DMS153 (cell line): ENCODE results near the gene TMEM253.

Experiments
- DNase-seq: peaks from one replicate; lab custom pipeline; 2025; lab: John Stamatoyannopoulos, UW

TMEM253 gene

DNA sequence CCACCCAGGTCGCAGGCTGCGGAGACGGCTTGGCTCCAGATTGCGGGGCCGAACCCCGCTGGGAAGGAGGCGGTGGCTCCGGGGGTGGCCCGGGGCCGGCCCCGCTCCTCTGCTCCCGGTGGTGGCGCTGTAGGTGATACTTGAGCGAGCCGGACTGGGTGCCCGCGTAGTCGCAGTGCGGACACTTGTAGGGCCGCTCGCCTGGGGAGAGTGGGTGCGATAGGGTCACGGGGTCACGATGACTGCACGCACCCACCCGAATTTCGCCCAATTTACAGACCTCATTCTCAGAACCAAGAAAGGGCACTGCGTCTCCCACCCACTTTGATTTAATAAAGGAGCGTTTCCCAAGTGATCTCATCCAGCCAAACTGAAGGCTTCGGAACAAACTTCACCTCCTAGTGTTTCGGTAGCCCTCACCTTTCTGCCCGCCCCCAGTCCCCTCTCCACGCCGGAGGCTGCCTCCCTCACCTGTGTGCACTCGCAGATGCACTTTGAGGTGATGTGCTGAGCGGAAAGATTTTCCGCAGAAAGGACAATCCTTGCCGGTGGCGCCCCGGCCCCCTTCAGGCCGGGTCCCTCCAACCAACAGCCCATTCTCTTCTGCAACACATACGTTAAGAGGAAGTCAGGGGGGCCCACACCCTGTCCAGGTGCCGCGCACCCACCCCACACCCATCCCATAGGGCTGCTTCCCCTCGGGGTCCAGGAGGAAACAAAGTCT is 9.8 kb upstream of the TMEM253 start:
- no peak for DNase-seq

DNA sequence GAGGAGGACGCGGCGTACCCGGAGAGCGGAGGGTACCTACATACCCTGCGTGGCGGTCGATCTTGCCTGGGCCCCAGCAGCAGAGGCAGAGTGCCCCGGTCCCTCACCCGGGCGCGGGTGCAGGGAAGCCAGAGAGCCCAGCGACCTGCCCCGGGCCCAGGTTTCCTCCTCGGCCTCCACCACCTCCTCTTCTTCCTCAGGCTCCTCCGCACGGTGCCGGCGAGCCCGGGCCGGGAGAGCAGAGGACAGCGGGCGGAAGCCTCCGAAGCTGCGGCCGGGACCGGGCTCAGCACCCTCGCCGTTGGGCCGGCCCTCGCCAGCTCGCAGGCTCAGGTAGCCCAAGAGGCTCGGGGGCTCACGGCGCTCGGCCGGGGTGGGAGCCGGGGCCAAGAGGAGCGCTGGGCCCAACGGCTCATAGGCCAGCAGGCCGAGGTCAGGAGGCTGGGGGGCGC is 9.0 kb upstream of the TMEM253 start:
- DNase-seq = no peak

DNA sequence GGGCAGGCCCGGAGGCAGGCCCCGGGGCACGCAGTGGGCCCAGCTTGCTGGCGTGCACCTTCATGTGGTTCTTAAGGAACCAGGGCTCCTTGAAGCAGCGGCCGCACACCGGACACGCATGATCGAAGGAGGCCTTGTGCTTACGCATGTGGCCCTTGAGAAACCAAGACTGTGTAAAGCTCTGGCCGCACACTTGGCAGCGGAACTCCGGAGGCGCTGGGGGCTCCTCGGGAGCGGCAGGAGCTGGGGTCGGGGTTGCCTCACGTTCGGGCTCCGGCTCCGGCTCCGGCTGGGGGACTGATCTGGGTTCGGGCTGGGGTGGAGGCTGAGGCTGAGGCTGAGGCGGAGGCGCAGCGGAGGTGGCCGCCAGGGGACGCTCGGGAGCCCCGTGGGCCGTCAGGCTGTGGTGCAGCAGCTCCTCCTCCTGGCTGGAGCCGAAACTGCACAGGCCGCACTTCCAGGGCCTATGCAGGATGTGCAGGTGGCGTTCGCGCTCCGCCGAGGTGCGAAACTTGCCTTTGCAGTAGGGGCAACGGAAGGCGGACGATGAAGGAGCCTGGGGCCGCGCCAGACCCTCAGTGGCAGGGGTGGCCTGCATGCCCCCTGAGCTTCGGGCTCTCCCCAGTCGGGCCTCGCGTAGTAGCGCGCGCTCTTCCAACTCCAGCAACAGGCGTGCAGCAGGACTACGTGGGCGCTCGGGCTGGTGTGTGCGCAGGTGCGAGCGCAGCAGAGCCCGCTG is 8.4 kb upstream of the TMEM253 start:
- DNase-seq = no peak

DNA sequence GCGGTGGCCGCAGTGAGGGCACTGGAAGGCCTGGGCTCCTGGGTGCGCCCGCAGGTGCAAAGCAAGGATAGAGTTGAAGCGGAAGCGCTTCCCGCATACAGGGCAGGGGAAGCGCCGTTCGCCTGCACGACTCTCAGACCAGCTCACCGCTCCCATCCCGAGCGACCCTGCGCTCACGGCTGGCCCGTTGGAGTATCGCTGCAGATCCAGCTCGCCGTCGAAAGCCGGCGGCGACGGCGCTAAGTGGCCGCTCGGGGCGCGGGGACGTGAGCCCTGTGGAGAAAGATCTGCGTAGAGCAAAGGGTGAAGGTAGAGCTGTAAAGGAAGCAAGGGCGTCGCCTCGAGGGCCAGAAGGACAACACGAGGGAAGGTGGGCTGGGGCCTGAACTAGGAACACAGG is 7.8 kb upstream of the TMEM253 start:
- no peak for DNase-seq

DNA sequence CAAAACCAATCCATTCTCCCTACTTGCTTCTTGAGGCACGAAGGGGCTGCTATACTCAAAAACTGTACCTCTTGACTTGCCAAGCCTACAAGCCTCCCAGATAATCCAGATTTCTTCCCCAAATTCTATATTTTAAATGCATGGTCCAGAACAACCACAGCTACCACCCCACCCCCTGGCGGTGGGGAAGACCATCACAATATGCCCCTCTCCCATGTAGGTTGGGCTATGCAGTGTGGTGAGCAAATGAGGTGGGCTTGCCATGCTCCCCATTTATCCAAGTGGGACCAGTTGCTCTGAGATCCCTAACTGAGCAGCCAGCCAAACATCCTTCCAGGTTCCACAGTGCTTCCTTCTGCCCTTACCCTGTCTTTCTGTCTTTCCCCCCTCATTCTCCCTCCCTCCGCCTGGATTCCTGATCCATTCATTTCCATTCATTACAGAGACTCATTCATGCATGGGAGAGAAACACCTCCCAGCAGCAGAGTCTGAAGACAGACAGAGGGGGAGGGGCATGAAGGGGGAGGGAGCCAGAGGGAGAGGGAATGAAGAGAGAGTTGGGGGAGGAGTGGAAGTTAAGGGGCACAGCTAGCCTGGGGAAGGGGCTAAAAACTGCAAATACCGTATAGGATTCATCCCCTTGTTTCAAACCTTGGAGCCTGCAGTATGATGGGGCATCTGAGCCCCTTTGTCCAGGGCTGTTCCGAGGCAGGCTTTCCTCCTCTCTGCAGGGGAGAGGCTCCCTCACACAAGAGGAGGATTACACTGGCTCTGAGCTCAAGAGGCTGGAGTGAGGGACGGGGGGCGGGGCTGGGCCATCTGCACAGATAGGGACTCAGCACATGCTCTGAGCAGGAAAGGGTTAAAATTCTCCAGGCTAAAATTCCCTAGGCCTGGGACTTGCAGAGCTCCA is 6.8 kb upstream of the TMEM253 start:
- no peak for DNase-seq

DNA sequence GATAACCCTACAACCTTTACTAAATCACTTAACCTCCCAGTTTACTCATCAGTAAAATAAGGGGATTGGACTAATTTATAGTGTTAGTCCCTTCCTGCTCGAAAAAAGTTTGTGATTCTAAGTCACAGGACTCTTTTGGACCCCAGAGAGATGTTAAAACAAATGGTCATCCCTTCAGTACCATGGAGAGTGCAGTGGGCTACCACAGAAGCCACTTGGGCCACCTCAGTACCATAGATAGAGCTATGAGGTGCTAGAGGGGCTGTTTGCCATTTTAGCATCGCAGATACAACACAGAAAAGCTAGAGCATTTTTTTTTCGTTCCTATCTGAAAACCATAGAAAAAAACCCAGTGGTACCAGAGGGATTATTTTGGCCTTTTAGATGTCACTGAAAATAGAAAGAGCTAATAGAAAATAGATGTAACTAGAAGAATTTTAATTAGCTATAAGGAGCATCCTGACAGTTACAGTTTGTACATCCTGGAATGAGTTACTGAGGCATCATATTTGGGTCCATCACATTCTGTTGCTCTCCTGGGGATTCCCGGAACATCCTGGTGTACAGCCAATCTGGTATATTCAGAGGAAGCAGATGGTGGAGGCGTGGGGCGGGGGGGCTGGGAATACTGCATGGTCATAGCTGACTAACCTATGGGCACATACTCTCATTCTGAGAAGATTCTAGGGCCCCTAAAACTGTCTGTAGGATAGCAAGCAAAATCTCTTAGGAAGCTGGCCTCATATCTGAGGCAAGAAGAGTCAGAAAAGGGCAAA is 5.2 kb upstream of the TMEM253 start:
- no peak for DNase-seq

DNA sequence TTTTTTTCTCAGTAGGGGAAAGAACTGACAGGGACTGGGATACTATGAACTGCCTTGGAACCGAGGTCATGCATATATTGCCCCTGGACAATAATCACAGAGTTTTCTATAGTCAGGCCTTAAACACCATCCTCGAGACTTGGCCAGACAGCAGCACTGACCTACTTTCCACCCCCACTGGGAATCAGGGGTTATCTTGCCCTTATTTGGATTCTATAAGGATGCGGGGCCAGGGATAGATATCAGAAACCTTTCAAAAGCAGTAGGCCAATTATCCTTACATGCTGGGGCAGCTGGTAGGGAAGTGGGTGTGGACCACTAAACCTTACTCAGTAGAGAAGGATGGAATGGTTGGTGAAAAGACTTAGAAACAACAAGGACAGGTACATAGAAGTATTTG is 4.4 kb upstream of the TMEM253 start:
- DNase-seq = no peak

DNA sequence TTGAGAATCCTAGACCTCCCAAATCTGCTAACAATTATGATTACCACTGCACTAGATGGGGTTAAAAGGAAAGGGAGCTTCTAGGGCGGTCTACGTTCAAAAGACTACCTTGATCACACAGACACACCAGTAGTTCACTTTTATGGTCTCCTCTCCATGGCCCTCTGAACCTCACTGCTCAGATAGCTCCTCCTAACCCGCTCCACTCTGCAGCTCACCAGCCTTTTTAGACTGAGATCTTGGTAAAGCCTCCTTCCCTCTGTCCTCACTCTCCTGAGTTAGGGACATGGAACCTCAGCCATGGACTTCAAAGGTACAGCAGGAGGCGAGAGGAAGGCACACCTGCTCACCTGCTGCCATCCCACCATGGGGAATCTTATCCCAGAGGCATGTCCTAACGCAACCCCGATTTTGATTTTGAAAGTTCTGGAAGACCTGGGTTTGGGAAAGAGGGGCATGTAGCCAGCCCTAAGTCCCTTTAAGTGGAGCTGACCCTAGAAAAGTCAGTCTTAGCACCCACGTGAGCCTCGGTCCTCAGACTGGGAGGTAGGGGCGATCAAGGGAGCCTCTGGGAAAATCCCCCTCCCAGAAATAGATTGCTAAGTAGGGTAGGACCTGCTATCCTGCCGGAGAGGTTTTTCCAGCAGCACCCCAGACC is 3.8 kb upstream of the TMEM253 start:
- DNase-seq = no peak

DNA sequence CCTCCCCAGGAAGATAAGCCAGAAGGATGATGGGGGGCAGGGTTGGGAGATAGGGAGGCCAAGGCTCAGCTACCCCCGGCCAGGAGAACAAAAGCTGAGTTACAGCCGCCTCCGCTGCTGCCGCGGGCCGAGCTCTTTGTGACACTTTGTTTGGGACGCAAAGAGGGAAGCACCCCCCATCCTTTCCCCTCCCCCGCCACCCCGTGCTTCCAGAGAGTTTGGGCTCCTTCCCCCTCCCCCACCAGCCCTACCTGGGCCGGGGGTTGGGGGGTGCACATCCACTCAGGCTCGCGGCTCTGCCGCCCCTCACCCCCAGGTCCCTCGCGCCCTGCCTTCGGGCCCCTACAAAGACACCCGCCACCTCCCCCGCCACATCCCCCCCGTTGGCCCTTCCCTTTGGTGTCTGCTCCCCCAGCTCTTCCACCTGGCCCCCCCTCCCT is 3.2 kb upstream of the TMEM253 start:
- no peak for DNase-seq

DNA sequence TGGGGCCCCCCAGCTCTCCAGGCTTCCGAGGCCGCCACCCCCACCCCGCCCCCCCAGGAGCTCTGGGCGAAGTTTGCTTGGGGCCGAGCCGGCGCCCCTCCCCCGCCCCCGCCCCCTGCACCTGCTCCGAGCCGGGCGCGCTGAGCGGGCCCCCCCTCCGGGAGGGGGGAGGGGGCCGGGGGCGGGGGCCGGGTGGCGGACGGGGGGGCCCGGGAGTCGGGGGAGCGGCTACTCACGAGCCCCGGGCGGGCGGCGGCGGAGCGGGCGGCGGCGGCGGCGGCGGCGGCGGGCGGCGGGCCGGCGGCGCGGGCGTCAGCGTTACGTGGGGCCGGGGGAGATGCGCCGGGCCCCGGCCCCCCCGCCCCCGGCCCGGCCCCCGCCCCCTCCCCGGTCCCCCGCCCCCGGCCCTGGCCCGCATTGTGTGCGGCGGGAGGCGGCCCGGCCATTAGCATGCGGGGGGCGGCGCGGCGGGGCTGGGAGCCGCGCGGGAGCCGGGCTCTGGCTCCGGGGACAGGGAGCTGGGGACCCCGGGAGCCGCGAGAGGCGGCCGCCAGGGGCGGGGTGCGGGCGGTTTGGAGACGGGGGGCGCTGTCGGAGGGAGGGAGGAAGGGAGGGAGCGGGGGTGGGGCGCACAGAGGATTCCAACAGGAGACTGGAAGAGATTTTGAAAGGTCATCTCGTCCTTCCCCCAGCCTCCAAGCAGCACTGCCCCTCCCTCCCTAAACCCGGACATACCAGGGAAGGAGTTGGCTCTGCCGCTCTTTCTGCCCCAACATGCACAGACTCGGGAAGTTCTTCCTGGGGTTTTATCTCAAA is 2.6 kb upstream of the TMEM253 start, which contains the start of gene ZNF219:
Gene ZNF219, minus strand, starts transcription at position 580 of the 816 bp plus-strand sequence. CDS start 5,064 bp downstream, outside the sequence.
- DNase-seq = no peak

DNA sequence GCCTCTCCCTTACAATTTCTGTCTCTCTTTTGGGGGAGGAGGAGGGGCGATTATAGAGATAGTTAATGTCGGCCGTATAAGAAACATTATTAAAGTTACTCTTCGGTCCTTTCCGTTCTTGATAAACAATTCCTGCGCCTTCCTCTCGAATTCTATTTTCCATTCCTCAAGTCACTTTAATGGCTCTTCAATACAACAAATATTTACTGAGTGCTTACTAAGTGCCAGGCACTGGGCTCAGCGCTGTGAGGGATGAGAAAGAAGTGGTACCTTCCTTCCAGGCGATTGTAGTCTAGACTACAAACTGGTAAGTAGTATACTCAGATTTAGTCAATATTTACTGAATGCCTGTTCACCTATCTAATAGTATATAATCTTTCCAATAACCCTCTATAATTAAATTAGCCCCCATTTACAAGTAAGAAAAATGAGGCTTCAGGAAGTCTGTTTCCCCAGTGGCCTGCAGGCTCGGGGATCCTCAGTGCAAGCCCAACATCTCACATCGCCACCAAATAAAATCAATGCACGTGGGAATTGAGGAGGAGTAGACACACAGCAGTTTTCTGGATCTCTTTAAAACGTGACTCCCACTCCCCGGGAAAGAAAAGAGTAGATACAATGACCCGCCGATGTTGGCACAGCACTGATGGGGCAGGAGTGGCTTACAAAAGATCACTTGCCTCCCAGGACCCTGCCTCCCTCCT is 1.8 kb upstream of the TMEM253 start:
- DNase-seq = no peak

DNA sequence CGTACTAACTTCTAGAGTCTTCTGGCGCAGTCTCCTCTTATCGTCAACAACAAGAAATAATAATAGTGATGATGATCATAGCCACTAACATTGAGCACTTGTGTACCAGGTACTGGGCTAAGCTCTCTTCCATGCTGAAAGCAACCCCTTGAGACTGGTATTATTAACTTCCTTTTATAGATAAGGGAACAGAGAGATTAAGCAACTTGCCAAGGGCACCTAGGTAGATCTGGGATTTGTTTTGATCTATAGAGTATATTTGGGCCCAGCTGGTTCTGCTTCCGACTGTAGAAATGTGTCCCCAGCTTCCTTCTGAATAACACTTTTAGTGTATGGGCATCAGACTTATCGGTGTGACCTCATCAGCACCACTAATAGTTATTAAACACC is 1.3 kb upstream of the TMEM253 start:
- no peak for DNase-seq

DNA sequence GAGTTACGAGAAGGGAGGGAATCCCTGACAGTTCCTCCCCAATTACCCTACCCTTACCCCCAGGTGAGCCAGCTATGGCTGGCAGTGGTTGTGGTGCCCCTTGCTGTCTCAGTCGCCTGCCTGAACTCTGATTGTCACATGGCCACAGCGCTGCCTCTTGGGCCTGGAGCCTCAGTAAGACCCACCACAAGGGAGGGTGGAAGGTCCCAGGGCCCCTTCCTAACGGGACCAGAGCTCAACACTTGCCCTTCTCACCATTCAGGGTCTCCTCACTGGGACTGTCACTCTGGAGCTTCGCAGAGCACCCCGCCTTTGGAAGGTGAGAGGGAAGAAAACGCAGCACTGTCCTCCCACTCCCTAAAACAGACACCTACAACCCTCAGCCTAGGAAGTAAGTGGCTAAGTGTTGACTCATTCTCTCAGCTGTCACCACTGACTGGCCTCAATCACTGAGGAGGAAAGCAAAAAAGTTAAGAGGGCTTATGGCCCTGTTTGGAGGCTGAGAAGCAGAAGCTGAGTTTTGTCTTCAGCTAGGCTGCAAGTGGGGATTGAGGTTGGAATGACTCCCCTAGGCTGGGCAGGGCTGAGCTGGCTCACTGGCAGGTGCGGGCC is 1.0 kb downstream of the TMEM253 start:
- no peak for DNase-seq

DNA sequence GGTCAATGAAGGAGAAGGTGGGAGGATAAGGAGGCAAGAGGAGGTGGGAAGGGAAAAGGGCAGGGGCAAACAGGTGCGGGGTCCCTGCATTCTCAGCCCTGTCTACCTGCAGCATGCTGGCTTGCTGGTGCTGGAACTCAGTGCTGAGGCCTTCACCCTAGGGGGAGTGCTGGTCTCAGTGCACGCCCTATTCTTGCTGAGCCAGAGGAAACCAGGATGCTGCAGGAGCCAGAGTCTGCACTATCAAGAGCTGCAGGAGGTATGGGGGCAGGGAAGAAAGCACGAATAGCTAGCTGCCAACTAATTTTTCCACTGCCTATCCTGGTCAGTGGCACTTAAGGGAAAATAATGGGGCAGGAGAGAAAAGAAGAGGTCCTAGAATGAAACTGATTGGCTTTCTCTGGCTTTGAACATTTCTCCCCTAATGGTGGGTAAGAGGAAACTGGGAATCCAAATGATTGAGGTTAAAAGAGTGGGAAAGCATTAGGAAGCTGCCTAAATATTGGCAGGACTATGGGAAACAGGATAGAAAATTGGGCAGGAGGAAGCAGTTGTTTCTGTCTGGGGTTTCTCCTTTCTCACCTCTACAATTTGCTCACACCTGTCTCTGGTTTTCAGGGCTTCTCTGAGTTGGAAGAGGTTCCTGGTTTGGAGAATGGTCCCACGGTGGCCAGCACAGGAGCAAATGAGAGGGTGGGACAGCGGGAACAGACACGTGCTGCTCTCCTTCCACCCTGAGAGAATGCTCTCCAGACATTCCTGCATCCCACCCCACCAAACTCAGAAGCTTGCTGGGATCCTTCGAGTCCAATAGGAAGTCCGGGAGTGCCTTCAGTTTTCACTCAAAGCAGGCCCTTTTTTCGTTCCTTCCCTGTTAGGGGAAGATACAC is 1.9 kb downstream of the TMEM253 start:
- no peak for DNase-seq

DNA sequence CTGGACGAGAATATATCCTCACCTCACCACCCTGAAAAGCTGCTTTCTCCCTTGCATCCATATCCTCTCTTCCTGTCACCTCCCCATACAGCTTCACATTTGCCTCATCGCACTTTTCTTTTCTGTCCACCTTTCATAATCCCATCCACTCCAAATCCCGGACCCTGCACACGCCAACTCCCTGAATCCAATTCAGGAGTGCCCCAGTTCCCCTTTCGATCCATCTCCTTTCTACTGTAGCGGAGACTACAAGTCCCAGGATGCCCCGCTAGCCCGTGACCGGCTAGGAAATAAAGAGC is 2.5 kb downstream of the TMEM253 start:
- no peak for DNase-seq

DNA sequence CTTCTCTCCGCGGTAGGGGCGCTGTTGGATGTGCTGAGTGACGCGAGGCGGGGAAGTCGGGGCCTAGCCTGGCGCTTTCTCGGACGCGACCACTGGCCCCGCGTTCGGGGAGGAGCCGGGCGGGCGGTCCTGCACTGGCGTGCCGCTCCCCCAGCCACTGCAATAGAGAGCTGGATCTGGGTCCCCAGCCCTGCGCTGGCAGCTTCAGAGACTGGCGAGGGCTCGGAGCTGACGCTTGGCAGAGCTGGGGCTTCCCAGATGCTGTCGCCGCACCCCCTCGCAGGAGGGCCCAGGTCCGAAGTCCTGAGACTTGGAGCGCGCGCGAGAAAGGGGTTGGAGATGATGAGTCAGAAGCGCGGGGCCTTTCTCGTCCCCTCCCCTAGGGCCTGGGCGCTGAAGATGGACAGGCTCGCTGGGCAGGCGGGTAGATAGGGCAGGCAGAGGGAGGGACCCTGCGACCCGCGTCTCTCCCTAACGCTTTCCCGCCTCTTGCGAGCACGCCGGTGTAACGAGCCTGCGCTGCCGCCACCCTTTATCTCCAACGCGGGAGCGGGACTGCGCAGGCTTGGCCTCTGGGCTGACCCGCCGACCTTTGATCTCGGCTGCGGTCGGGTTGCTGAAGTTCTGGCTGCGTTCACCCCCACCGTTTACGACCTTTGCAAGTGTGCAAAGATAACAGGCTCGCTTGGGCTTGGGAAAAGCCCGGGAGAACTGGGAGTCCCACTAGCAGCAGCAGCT is 3.0 kb downstream of the TMEM253 start:
- peak; percentile 91 for DNase-seq

DNA sequence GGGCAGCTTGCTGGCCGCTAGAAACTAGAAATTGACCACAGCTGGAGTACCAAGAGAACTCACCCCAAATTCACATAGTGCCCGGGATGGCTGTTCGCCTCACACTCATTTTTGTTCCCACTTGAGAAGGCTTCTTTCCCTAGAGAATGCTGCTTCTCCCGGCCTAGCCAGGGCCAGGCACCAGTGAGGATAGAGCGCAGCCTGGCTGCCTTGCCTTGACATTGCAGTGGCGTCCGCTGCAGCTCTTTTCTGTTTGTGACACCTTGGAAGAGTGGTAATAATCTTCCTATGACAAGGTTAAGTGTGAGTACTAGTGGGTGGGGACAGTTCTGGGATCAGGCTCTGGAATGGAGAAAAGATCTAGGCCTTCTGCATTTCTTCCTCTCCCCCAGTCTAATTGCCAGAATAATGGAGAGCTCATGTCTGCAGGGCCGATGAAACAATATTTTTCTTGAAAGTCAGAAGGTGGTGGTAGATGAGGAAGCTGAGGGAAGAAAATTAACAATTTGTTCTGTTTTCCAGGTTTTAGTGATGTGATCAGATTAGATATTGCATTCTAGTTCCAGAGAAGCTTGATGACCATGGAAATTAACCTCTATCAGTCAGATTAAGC is 3.7 kb downstream of the TMEM253 start:
- DNase-seq = peak; percentile 83
